ENCODE measurements around the gene STAT3.

The STAT3 gene

GRCh38 chr17:42296012-42296411 is 92.2 kb downstream of the STAT3 start:
- TF ChIP-seq POLR2AphosphoS5 (IDR thresholded peaks at IDR 0.05; ENCODE audit: low read depth) (no peak), REST (IDR thresholded peaks at IDR 0.05; ENCODE audit: insufficient replicate concordance, low read depth) (no peak)
- no peak for DNase-seq (ENCODE audit: low read depth in 1 of 2, low spot score in 1 of 2)
- no peaks in the 10 kb centered on the region for H3K27me3 ChIP-seq (ENCODE audit: insufficient read depth, poor library complexity, severe bottlenecking)
- H3K27ac ChIP-seq (replicated peaks): no peak overlapping the region
- no peak overlapping the region for H3K4me3 ChIP-seq (replicated peaks; ENCODE audit: insufficient read depth, low read length)

- H3K4me3 ChIP-seq (replicated peaks; ENCODE audit: insufficient read depth, low read length): no peak overlapping the region
- H3K27me3 ChIP-seq (ENCODE audit: insufficient read depth, poor library complexity, severe bottlenecking): no peaks in the 10 kb centered on the region
- no peak for TF ChIP-seq POLR2AphosphoS5 (IDR thresholded peaks at IDR 0.05; ENCODE audit: low read depth)
- no peak for TF ChIP-seq REST (IDR thresholded peaks at IDR 0.05; ENCODE audit: insufficient replicate concordance, low read depth)
- TF ChIP-seq SPI1 (IDR thresholded peaks at IDR 0.05; ENCODE audit: borderline replicate concordance, low read depth): no peak
- no peak for TF ChIP-seq CTCF (IDR thresholded peaks at IDR 0.05; ENCODE audit: insufficient read depth, low read length)
- no peak for TF ChIP-seq GABPA (IDR thresholded peaks at IDR 0.05; ENCODE audit: low read depth)
- no peak for DNase-seq (ENCODE audit: low read depth in 1 of 2, low spot score in 1 of 2)
- no peak overlapping the region for H3K27ac ChIP-seq (replicated peaks)
These were observed 93.5 kb downstream of the STAT3 start for GRCh38 chr17:42294469-42295398.

- DNase-seq (ENCODE audit: low read depth in 1 of 2, low spot score in 1 of 2): no peak
- TF ChIP-seq GABPA (IDR thresholded peaks at IDR 0.05; ENCODE audit: low read depth) (no peak), CTCF (IDR thresholded peaks at IDR 0.05; ENCODE audit: insufficient read depth, low read length) (no peak), POLR2AphosphoS5 (IDR thresholded peaks at IDR 0.05; ENCODE audit: low read depth) (no peak), SPI1 (IDR thresholded peaks at IDR 0.05; ENCODE audit: borderline replicate concordance, low read depth) (no peak), REST (IDR thresholded peaks at IDR 0.05; ENCODE audit: insufficient replicate concordance, low read depth) (no peak)
- Histone ChIP-seq H3K4me3 (replicated peaks; ENCODE audit: insufficient read depth, low read length) (no peak overlapping the region), H3K27ac (replicated peaks) (no peak overlapping the region), H3K27me3 (ENCODE audit: insufficient read depth, poor library complexity, severe bottlenecking) (no peaks in the 10 kb centered on the region)
These were observed 97.1 kb downstream of the STAT3 start for GRCh38 chr17:42291129-42291528.
